D341Med (cell line): ENCODE data around the gene KLHL18.
"Not testable (repeated sequence)": the region's sequence is repeated elsewhere in the genome, so short reads cannot be mapped to it uniquely, and the experiment has no call there.

Experiments used
- DNase-seq: peaks from one replicate; pipeline ENCODE4 v3.0.0; 2012; ENCODE audit warnings: low spot score

The KLHL18 gene

DNA sequence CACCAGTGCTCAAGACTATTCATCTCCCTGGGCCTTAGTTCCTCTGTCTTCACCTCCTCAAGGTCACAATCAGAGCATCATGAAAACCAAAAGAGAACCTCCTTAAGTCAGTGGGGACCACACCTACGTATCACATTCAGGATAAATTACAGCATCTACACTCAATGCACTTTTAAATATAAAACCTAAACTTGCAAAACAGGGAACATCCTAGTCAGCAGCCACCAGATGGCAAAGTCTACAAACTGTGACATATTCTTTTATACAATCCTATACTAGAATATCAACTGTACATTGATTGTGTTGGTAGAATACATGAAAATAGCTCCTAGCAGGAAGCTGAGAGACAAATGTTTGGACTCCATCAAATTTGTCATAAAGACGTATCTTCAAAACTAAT is 8.1 kb upstream of the KLHL18 start:
- DNase-seq, result no peak

DNA sequence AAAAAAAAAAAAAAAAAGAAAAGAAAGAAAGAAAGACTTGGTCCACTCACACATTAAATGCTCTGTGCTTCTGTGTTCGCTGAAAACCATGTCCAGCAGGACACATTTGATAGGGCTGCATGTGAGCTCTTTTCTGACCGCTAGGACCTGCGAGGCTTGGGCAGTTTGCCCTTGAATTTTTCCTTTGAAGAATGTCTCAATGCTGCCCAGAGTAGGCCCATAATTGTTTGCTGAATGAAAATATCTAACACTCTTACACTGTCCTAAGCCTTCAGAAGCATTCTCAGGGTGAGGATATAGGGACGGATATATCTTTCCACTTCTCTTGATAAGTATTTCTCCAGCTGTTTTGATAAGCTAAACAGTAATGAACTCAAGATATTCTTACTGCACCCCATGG is 6.2 kb upstream of the KLHL18 start:
- DNase-seq, result no peak

DNA sequence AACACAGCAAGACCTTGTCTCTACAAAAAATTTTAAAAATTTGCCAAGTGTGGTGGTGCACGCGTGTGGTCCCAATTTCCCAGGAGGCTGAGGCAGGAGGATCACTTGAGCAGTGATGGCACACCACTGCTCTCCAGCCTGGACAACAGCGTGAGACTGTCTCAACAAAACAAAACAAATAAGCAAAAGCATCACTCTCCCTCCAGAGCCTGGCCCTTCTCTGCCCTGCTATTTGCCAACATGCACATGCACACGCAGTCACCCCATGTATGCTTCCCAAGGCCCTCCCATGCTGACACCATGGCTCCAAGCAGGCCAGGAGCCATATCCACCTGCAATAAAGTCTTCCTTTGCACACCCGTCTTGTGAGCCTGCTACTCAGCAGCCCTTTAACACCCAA is 2.2 kb upstream of the KLHL18 start:
- DNase-seq, result no peak

DNA sequence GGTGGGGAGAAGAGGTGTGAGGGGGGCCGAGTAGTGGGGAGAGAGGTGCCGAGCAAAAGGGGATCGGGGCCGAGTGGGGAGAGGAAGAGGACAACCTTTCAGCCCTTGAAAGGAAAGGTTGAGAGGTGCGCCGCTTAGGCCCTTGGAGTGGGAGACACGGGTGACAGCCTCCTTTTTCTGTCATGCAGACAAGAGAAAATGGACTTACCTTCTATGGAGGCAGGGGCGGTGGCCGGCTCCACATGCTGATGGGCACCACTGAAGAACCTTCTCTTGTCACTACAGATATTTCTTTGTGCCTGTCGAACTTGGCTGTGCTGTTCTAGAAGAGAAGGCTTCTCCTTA is 421 bp downstream of the KLHL18 start:
- no peak for DNase-seq

DNA sequence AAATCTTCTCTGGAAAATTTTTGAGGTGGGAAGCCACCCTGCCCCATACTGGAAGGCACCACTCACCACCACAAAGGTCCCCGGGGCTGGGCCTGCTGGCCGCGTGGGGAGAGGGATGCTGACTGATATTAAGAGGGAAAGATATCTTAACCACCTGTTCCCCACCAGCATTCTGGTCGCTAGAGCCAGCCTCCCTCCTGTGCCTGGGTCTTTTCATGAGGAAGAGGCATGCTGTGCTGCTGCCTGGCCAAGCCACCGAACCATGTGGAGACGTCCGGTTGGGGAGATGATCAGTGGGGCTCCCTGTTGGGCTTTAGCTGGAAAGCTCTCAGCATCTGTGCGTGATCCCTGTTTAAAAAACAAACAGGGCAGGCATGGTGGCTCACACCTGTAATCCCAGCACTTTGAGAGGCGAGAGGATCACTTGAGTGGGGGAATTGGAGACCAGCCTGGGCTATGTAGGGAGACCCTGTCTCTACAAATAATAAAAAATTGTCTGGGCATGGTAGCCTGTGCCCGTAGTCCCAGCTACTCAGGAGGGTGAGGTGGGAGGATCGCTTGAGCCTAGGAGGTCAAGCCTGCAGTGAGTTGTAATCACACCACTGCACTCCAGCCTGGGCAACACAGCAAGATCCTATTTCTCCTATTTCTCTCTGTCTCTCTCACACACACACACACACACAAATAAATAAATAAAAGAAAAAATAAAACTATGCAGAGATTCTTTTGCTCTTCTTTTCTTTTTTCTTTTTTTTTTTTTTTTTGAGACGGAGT is 1.0 kb downstream of the KLHL18 start:
- DNase-seq, result peak; percentile 56

DNA sequence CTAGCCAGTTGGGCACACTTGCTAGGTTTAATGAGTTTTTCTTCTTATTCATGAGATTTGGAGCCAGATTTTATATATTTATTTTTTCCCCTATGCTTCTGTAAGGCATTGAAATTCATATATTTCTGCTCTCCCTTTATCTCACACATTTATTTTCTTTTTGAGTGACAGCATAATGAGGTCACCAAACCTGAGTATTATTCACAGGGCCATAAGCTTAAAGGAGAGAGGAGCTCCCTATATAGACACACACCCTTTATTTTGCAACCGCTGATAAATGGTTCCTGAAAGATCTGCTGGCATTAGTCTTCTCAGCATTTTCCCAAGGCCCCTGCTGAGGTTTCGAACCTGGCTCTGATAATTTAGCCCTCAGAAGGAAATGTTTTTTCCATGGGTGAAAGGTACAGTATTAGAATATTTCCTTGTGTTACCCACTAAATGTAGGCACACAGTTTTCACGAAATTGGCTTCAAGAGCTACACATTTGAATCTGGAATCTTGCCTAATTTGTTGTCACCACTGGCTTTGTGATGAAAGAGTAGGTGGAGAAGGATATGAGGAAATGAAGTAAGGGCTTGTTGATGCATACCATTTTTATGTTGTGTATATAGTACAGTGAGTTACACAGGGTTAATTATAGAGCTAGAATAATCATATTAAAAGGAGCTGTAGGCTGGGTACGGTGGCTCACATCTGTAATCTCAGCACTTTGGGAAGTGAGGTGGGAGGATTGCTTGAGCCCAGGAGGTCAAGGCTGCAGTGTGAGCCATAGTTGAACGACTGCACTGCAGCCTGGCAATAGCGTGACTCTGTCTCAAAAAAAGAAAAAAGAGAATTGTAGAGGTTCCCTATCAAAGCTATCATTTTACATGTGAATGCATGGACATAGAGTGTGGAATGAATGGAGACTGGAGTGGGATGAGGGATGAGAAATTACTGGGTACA is 6.5 kb downstream of the KLHL18 start:
- no peak for DNase-seq

DNA sequence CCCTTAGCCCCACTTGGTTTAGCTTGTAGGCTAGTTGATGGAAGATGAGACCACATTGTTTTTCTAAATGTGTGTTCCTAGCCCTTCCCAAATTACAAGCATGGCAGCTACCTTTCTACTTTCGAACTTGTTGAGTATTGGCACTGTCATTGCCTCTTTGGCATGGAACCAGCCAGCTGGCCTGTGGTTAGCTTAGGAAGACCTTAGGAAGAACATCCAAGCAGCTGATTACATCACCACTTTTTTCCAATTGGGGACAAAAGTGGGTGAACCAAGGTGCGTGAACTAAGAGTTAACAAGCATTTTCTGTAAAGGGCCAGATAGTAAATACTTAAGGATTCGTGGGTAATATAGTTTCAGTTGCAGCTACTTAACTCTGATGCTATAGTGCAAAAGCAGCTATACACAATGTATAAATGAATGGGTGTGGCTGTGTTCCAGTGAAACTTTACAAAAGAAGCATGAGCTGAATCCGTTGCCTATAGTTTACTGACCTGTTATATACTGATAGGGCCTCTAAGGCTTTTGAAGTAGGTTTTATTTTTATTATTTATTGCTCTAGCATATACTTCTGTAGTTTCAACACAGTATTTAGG is 8.5 kb downstream of the KLHL18 start:
- no peak for DNase-seq

DNA sequence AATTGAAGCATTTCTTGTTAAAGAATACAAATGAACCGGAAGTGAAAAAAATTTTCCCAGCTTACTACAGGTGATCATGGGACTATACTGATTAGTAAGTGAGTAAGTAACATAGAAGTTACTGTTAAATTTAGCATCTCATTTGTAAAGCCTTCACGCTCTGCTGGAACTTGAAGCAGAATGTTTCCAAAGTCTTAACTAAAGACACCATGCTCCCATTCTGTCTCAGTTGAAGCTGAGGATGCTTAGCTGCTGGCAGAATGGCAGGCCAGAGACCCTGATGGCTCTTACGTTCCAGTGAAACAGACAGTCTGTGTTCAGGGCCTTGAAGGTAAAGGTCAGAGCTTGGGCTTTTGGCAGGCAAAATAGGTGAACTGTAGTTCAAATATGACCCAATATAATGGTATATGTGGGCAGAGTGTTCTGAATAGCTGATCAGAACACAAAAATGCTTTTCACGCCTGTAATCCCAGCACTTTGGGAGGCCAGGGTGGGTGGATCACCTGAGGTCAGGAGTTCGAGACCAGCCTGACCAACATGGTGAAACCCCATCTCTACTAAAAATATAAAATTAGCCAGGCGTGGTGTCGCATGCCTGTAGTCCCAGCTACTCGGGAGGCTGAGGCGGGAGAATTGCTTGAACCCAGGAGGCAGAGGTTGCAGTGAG is 9.1 kb downstream of the KLHL18 start:
- DNase-seq, result not testable (repeated sequence)

DNA sequence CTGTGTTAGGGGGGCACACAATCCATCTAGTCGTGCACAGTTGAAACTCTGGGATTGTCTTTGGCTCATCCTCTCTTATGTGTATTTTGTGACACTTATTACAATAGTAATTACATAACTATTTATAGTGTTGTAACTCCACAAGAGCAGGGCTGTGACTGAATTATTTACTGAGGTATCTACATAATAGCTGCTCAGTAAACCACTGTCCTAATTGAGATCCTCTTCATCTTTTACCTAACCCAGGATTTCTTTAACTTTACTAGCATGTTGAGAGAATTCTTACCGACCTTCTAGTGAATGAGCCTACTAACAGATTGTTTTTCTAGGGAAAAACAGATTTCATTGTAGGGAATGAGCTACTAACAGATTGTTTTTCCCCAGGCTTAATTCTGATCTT is 11.1 kb downstream of the KLHL18 start:
- no peak for DNase-seq

DNA sequence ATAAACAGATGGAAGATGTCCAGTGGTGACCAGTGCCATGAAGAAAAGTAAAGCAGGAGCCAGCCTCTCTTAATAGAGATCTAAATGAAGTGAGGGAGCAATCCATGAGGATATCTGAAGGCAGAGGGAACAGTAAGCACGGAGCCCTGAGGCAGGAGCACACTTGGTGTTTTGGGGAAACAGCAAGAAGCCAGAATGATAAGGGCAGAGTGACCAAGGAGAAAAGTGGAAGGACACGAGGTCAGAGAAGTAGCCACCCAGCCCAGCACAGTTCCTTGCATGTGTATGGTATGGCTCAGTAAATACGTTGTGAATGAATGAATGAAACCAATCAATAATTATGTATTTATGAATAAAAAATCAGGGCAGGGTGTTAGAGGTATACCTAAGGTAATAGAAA is 11.6 kb downstream of the KLHL18 start:
- no peak for DNase-seq

DNA sequence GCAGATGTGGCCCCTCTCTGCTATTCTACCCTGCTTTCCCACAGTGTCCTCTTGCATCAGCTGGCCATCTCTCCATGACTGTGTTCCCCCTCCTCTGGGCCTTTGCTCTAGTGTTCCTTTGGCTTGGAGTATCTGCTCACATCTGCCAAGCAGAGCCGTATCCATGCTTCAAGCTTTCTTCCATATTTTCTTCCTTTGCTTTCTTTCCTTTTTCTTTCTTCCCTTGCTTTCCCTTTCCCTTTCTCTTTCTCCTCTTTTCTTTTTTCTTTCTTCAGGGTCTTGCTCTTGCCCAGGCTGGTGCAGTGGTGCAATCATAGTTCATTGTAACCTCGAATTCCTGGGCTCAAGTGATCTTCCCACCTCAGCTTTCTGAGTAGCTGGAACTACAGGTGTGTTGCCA is 12.6 kb downstream of the KLHL18 start:
- DNase-seq, result no peak

DNA sequence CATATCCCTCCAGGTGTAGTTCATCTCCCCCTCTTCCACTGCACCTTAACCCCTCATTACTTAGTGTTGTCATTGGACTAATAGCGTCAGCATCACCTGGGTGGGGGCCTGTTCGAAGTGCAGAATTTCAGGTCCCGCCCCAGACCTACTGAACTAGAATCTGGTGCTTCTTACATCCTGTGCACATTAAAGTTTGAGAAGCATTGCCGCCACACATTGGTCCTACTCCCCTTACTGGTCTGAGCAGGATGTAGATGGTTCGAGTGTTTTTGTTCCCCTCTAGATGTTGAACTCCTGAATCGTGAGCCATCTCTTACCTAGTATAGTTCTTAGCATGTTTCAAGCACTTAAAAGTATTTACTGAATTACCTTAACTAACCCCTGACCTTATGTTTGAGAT is 13.2 kb downstream of the KLHL18 start:
- no peak for DNase-seq

DNA sequence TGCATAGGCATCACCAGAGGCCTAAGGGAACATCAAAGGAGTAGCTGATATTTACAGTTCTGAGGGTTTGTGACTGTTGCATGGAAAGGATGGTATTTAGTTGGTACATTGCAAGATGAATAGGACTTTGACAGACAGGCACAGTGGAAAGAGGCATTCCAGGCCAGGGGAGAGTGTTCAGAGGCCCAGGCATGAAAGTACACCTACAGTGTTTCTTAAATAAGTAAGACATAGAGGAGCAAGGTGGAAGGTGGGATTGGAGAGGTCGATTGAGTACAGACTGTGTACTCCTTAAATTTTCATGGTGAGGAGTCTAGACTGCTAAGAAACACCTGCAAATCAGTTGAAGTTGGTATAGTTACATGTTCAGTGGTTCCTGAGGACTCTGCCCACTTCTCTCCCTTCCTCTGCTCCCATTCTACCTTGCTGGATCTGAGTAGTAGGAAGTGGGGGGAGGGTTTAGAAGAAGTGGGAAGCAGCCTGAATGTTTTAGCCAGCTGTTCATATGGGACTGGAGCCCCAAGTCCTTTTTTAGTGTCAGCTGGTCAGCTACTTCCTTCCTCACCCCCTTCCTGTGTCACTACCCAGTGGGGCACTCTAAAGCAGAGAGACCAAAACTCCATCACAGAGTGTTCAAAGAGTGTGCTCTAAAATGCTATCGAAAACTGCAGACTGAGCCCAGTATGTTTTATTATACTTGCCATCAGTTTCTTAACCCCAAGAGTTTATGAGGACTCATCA is 14.0 kb downstream of the KLHL18 start:
- no peak for DNase-seq

DNA sequence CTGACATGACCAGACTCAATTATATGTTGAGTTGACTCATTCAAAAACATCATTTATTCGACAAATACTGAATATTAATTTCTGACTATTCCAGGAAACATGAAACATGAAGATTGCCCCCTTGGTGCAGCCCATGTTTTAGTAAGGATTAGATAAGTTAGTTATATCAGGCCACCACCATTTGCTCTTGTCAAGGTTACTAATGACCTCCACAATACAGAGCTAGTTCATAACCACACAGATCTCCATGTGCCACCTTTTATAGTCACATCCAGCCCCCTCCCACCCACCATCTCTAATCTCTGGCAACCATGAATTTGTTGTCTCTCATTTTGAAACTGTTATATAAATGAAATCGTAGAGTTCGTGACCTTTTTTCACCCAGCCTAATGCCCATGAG is 15.7 kb downstream of the KLHL18 start:
- DNase-seq, result no peak

DNA sequence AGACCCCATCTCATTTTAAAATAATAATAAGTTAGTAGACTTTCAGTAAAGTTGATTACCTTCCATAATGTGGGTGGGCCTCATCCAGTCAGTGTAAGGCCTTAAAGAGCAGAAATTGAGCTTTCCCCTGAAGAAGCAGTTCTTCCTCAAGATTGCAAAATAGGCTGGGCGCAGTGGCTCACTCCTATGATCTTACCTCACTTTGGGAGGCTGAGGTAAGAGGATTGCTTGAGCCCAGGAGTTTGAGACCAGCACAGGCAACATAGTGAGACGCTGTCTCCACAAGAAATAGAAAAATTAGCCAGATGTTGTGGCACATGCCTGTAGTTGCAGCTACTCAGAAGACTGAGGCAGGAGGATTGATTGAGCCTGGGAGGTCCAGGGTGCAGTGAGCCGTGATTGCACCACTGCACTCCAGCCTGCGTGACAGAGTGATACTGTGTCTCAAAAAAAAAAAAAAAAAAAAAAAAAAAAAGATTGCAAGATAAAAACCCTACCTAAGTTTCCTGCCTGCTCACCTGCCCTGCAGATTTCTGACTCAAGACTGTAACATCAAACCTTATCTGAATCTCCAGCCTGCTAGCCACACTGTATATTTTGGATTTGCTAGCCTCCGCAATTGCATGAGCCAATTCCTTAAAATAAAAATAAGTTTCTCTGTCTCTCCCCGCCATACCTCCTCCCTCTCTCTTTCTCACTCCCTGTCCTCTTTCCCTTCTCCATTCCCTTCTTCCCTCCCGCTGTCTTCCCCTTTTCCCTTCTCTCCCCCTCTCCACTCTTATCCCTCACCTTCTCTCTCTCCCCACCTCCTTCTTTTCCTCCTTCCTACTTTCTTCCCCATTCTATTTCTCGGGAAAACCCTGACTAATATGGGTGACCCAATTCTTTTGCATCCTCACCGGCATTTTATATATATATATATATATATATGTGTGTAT is 16.9 kb downstream of the KLHL18 start:
- no peak for DNase-seq

DNA sequence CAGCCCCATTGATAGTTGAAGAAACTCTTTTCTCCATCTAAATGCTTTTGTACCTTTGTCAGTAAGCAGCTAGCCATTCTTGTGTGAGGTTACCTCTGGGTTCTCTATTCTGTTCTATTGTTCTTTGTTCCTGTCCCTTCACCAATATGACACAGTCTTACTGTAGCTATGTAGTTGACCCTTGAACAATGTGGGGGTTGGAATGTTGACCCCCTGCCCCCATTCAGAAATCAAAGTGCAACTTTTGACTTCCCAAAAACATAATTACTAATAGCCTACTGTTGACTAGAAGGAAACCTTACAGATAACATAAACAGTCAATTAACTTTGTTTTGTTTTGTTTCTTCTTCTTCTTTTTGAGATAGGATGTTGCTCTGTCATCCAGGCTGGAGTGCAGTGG is 18.7 kb downstream of the KLHL18 start:
- no peak for DNase-seq

DNA sequence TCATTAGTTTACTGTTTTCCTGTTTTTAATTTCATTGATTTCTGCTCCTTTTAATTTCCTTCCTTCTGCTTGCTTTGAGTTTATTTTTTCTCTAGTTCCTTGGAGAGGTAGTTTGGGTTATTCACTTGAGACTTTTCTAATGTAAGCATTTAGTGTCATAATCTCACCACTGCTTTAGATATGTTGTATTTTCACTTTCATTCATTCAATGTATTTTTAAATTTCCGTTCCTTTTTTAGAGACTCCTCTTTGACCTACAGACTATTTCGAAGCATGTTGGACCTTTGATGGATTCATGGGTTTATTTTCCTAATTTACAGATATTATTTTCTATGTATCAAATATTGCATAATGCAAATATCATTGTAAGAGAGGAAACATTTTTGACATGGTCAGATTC is 23.3 kb downstream of the KLHL18 start:
- DNase-seq, result no peak

DNA sequence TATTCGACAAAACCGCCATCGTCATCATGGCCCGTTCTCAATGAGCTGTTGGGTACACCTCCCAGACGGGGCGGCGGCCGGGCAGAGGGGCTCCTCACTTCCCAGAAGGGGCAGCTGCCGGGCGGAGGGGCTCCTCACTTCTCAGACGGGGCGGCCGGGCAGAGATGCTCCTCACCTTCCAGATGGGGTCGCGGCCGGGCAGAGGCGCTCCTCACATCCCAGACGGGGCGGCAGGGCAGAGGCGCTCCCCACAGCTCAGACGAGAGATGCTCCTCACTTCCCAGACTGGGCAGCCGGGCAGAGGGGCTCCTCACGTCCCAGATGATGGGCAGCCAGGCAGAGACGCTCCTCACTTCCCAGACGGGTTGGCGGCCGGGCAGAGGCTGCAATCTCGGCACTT is 26.5 kb downstream of the KLHL18 start:
- not testable (repeated sequence) for DNase-seq

DNA sequence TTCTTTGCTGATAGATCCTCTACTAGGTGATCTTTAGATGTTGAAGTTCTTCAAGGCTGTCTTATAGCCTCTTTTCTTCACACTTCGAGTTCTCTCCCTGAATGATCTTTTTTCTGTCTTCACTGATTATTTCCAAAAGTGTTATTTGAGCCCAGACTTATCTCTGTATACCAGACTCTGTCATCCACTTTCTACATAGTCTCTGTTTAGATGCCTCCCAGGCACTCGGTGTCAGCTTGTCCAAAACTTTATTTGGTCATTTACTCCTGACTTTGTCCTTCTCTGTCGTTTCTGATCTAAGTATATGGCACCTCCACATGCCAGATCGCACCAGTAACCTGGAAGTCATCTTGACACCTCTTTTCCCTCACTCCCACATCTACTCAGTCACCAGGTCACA is 27.6 kb downstream of the KLHL18 start:
- no peak for DNase-seq

DNA sequence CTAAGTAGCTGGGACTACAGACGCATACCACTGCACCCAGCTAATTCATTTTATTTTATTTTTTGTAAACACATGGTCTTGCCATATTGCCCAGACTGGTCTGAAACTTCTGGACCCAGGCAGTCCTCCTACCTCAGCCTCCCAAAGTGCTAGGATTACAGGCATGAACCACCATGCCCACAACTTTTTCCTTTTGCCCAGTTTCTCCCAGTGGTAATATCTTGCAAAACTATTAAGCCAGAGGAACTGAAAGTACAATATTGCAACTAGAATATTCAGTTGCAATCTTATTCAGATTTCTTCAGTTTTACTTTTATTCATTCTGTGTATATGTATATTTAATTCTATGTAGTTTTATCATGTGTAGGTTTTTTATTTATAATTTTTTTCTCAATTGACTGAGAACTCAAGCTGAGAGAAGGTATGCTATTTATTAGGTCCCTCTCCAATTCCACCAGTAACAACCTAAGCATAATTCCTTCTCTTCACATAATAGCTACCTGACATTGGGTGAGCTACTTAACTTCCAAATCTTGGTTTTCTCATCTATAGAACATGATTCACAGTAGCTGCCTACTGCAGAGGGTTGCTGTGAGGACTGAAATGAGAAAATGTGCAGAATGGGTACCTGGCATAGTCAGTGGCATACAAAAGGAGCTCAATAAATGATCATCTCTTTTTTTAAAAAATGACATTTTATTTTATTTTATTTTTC is 30.8 kb downstream of the KLHL18 start:
- no peak for DNase-seq
